HEK293 (cell line): ENCODE measurements around the gene RPS18.

Source experiments
- CTCF ChIA-PET: fragments of 350-600 bp; formaldehyde crosslinking; extraction: SDS; loops from one replicate; lab custom pipeline; 2021; ENCODE audit warnings: antibody characterized with exemption; lab: Yijun Ruan, JAX
- POLR2A ChIA-PET: fragments of 300-600 bp; formaldehyde crosslinking; extraction: SDS; loops from one replicate; lab custom pipeline; 2020; ENCODE audit warnings: antibody characterized with exemption, inconsistent platforms; lab: Yijun Ruan, JAX
- H3K27ac ChIP-seq: fragments of 200-500 bp; sonication (Bioruptor generic); 2 replicates; pipeline ENCODE4 v1.5.1; 2014; ENCODE audit warnings: low read depth, low read length, control low read depth, inconsistent platforms; ENCODE audit errors: extremely low read depth
- H3K36me3 ChIP-seq, 2 experiments: fragments of 200-500 bp in 1 of 2; sonication (Bioruptor generic) in 1 of 2; 1 replicate in 1 of 2; 2 replicates in 1 of 2; pipeline ENCODE4 v1.5.1; 2014 to 2017; ENCODE audit warnings: inconsistent platforms in 2 of 2, low read length in 2 of 2; ENCODE audit not compliant: control insufficient read depth in 2 of 2, insufficient read depth in 1 of 2
- H3K4me1 ChIP-seq: fragments of 200-500 bp; sonication (Bioruptor generic); 2 replicates; pipeline ENCODE4 v1.5.1; 2014; ENCODE audit warnings: mild to moderate bottlenecking, low read length, inconsistent platforms; ENCODE audit not compliant: control insufficient read depth, insufficient read depth
- H3K4me3 ChIP-seq: 2 replicates; pipeline ENCODE4 v1.5.1; 2011; ENCODE audit warnings: low read depth, mild to moderate bottlenecking, control low read depth, low read length, moderate library complexity
- H3K9me3 ChIP-seq: fragments of 200-500 bp; sonication (Bioruptor generic); 2 replicates; pipeline ENCODE4 v1.5.1; 2014; ENCODE audit warnings: low read depth, low read length, inconsistent platforms; ENCODE audit not compliant: control insufficient read depth, insufficient read depth
- BCL11A ChIP-seq: fragments of 450-650 bp; formaldehyde crosslinking; IDR thresholded peaks from 2 replicates; pipeline ENCODE4 v1.5.1; 2016; ENCODE audit warnings: low read depth, missing biosample characterization, missing genetic modification characterization
- EGR2 ChIP-seq: fragments of 450-650 bp; formaldehyde crosslinking; IDR thresholded peaks from 2 replicates; pipeline ENCODE4 v1.5.1; 2016; ENCODE audit warnings: low read depth, missing biosample characterization, missing genetic modification characterization
- FEZF1 ChIP-seq: fragments of 450-650 bp; formaldehyde crosslinking; IDR thresholded peaks from 2 replicates; pipeline ENCODE4 v1.5.1; 2016; ENCODE audit warnings: missing biosample characterization, missing genetic modification characterization
- GLI2 ChIP-seq: fragments of 450-650 bp; formaldehyde crosslinking; IDR thresholded peaks from 2 replicates; pipeline ENCODE4; 2017; ENCODE audit warnings: missing biosample characterization, missing genetic modification characterization, low read depth, borderline replicate concordance
- GLIS1 ChIP-seq: fragments of 450-650 bp; formaldehyde crosslinking; IDR thresholded peaks from 2 replicates; pipeline ENCODE4 v1.5.1; 2016; ENCODE audit warnings: missing biosample characterization, missing genetic modification characterization
- KLF9 ChIP-seq: fragments of 450-650 bp; formaldehyde crosslinking; IDR thresholded peaks from 2 replicates; pipeline ENCODE4 v1.5.1; 2016; ENCODE audit warnings: missing biosample characterization, missing genetic modification characterization, low read depth
- OVOL3 ChIP-seq: fragments of 450-650 bp; formaldehyde crosslinking; IDR thresholded peaks from 2 replicates; pipeline ENCODE4 v1.5.1; 2016; ENCODE audit warnings: missing biosample characterization, missing genetic modification characterization
- ZFHX2 ChIP-seq: fragments of 450-650 bp; formaldehyde crosslinking; conservative IDR thresholded peaks from 2 replicates; pipeline ENCODE4 v1.5.1; 2016; ENCODE audit warnings: missing biosample characterization, missing genetic modification characterization
- ZIC2 ChIP-seq: fragments of 450-650 bp; formaldehyde crosslinking; IDR thresholded peaks from 2 replicates; pipeline ENCODE4 v1.5.1; 2016; ENCODE audit warnings: missing biosample characterization, missing genetic modification characterization
- ZNF132 ChIP-seq: fragments of 450-650 bp; formaldehyde crosslinking; IDR thresholded peaks from 2 replicates; pipeline ENCODE4 v1.5.1; 2017; ENCODE audit warnings: missing biosample characterization, missing genetic modification characterization, borderline replicate concordance
- ZNF133 ChIP-seq: fragments of 450-650 bp; formaldehyde crosslinking; IDR thresholded peaks from 2 replicates; pipeline ENCODE4 v1.5.1; 2016; ENCODE audit warnings: missing biosample characterization, missing genetic modification characterization
- ZNF157 ChIP-seq: fragments of 450-650 bp; formaldehyde crosslinking; IDR thresholded peaks from 2 replicates; pipeline ENCODE4 v1.5.1; 2016; ENCODE audit warnings: missing biosample characterization, missing genetic modification characterization
- ZNF175 ChIP-seq: fragments of 450-650 bp; formaldehyde crosslinking; IDR thresholded peaks from 2 replicates; pipeline ENCODE4 v1.5.1; 2016; ENCODE audit warnings: missing biosample characterization, missing genetic modification characterization
- ZNF202 ChIP-seq: fragments of 450-650 bp; formaldehyde crosslinking; IDR thresholded peaks from 2 replicates; pipeline ENCODE4 v1.5.1; 2016; ENCODE audit warnings: missing biosample characterization, missing genetic modification characterization, borderline replicate concordance
- ZNF23 ChIP-seq: fragments of 450-650 bp; formaldehyde crosslinking; IDR thresholded peaks from 2 replicates; pipeline ENCODE4 v1.5.1; 2016; ENCODE audit warnings: missing biosample characterization, missing genetic modification characterization, borderline replicate concordance
- ZNF266 ChIP-seq: fragments of 450-650 bp; formaldehyde crosslinking; IDR thresholded peaks from 2 replicates; pipeline ENCODE4 v1.5.1; 2016; ENCODE audit warnings: missing biosample characterization, missing genetic modification characterization, low read depth
- ZNF274 ChIP-seq, 2 experiments: fragments of 200-500 bp in 1 of 2; fragments of 450-650 bp in 1 of 2; sonication (Bioruptor generic) in 1 of 2; formaldehyde crosslinking in 1 of 2; IDR thresholded peaks; 2 replicates each; pipeline versions ENCODE4 v1.5.1 to v1.6.1; 2014 to 2016; ENCODE audit warnings: borderline replicate concordance in 1 of 2, inconsistent platforms in 1 of 2, low read length in 1 of 2, missing biosample characterization in 1 of 2, missing genetic modification characterization in 1 of 2
- ZNF335 ChIP-seq: fragments of 450-650 bp; formaldehyde crosslinking; conservative IDR thresholded peaks from 2 replicates; pipeline ENCODE4 v1.5.1; 2016; ENCODE audit warnings: missing biosample characterization, missing genetic modification characterization
- ZNF394 ChIP-seq: fragments of 450-650 bp; formaldehyde crosslinking; IDR thresholded peaks from 2 replicates; pipeline ENCODE4 v1.5.1; 2016; ENCODE audit warnings: missing biosample characterization, missing genetic modification characterization, mild to moderate bottlenecking, moderate library complexity, borderline replicate concordance
- ZNF423 ChIP-seq: fragments of 450-650 bp; formaldehyde crosslinking; IDR thresholded peaks from 2 replicates; pipeline ENCODE4 v1.5.1; 2016; ENCODE audit warnings: missing biosample characterization, missing genetic modification characterization
- ZNF548 ChIP-seq: fragments of 450-650 bp; formaldehyde crosslinking; IDR thresholded peaks from 2 replicates; pipeline ENCODE4 v1.5.1; 2016; ENCODE audit warnings: missing biosample characterization, missing genetic modification characterization
- ZNF585B ChIP-seq: fragments of 450-650 bp; formaldehyde crosslinking; IDR thresholded peaks from 2 replicates; pipeline ENCODE4 v1.5.1; 2016; ENCODE audit warnings: missing biosample characterization, missing genetic modification characterization
- ZNF596 ChIP-seq: fragments of 450-650 bp; IDR thresholded peaks from 2 replicates; pipeline ENCODE4 v1.5.0; 2018; ENCODE audit warnings: missing biosample characterization, mild to moderate bottlenecking, missing genetic modification characterization, moderate library complexity
- ZNF610 ChIP-seq: fragments of 450-650 bp; formaldehyde crosslinking; IDR thresholded peaks from 2 replicates; pipeline ENCODE4 v1.5.1; 2016; ENCODE audit warnings: missing biosample characterization, missing genetic modification characterization, borderline replicate concordance
- ZNF658 ChIP-seq: fragments of 450-650 bp; formaldehyde crosslinking; IDR thresholded peaks from 2 replicates; pipeline ENCODE4; 2016; ENCODE audit warnings: missing biosample characterization, missing genetic modification characterization
- ZNF768 ChIP-seq: fragments of 450-650 bp; formaldehyde crosslinking; IDR thresholded peaks from 2 replicates; pipeline ENCODE4 v1.5.1; 2018; ENCODE audit warnings: missing biosample characterization, mild to moderate bottlenecking, missing genetic modification characterization
- ZNF777 ChIP-seq: fragments of 450-650 bp; formaldehyde crosslinking; IDR thresholded peaks from 2 replicates; pipeline ENCODE4 v1.5.1; 2017; ENCODE audit warnings: missing biosample characterization, missing genetic modification characterization, borderline replicate concordance
- TF ChIP-seq, protein P1 (sequence below): fragments of 450-650 bp; formaldehyde crosslinking; IDR thresholded peaks from 2 replicates; pipeline ENCODE4 v1.5.1; 2016; ENCODE audit warnings: missing biosample characterization, missing genetic modification characterization
- TF ChIP-seq, protein P2 (sequence below): fragments of 450-650 bp; formaldehyde crosslinking; IDR thresholded peaks from 2 replicates; pipeline ENCODE4 v1.5.1; 2016; ENCODE audit warnings: missing biosample characterization, missing genetic modification characterization, borderline replicate concordance
- TF ChIP-seq, protein P3 (sequence below): fragments of 450-650 bp; formaldehyde crosslinking; IDR thresholded peaks from 2 replicates; pipeline ENCODE4 v1.5.1; 2016; ENCODE audit warnings: missing biosample characterization, missing genetic modification characterization
- TF ChIP-seq, protein P4 (sequence below): fragments of 450-650 bp; formaldehyde crosslinking; IDR thresholded peaks from 2 replicates; pipeline ENCODE4 v1.5.1; 2017; ENCODE audit warnings: missing biosample characterization, missing genetic modification characterization

RPS18 gene

DNA sequence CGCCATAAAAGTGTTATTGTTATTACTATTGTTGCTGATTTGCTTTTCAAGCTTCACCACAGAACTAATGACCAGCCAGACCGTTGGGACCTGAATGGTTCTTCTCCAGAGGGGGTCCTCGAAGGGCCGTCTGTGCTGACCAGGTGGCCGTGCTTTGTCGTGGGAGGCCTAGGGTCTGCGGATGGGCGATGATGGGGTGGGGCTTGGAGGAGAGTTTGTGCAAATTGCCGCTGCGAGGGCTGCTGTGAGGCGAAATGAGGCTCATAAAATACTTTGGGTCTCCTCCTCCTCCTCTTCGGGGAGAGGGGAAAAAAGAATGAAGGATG is 51.7 kb downstream of the RPS18 start (continued):
- 0 out of 2 replicates have a peak, but pooled peaks have one; percentile 3 for TF ChIP-seq KLF9
- TF ChIP-seq FEZF1 (tag by site-specific recombination), result peak; percentile 34; the same call in 1 of the 2 replicates
- TF ChIP-seq ZNF423 (tag by site-specific recombination), result 0 out of 2 replicates have a peak, but pooled peaks have one; percentile 32
- no peak for TF ChIP-seq OVOL3 (tag by site-specific recombination)
- peak; percentile 52 for TF ChIP-seq ZNF335
- TF ChIP-seq ZNF610 (tag by site-specific recombination), result no peak
- TF ChIP-seq ZNF175 (tag by site-specific recombination), result no peak
- TF ChIP-seq, protein P1, sequence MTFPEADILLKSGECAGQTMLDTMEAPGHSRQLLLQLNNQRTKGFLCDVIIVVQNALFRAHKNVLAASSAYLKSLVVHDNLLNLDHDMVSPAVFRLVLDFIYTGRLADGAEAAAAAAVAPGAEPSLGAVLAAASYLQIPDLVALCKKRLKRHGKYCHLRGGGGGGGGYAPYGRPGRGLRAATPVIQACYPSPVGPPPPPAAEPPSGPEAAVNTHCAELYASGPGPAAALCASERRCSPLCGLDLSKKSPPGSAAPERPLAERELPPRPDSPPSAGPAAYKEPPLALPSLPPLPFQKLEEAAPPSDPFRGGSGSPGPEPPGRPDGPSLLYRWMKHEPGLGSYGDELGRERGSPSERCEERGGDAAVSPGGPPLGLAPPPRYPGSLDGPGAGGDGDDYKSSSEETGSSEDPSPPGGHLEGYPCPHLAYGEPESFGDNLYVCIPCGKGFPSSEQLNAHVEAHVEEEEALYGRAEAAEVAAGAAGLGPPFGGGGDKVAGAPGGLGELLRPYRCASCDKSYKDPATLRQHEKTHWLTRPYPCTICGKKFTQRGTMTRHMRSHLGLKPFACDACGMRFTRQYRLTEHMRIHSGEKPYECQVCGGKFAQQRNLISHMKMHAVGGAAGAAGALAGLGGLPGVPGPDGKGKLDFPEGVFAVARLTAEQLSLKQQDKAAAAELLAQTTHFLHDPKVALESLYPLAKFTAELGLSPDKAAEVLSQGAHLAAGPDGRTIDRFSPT (tag by site-specific recombination), result no peak
- no peak for TF ChIP-seq ZNF23 (tag by site-specific recombination)
- peak; percentile 48 for TF ChIP-seq GLIS1 (tag by site-specific recombination)
- no peak for TF ChIP-seq ZNF394
- TF ChIP-seq ZFHX2, result 0 out of 2 replicates have a peak, but pooled peaks have one; percentile 38
- TF ChIP-seq ZNF548, result no peak
- no peak for TF ChIP-seq ZNF274 (IDR thresholded peaks at IDR 0.05; ENCODE audit: low read length)
- TF ChIP-seq ZNF274 (tag by site-specific recombination; IDR thresholded peaks at IDR 0.05; ENCODE audit: borderline replicate concordance), result no peak
- TF ChIP-seq ZNF133, result no peak
- no peak for TF ChIP-seq ZNF202
- peak; percentile 86; the same call in 1 of the 2 replicates for TF ChIP-seq ZNF777
- TF ChIP-seq, protein P2, sequence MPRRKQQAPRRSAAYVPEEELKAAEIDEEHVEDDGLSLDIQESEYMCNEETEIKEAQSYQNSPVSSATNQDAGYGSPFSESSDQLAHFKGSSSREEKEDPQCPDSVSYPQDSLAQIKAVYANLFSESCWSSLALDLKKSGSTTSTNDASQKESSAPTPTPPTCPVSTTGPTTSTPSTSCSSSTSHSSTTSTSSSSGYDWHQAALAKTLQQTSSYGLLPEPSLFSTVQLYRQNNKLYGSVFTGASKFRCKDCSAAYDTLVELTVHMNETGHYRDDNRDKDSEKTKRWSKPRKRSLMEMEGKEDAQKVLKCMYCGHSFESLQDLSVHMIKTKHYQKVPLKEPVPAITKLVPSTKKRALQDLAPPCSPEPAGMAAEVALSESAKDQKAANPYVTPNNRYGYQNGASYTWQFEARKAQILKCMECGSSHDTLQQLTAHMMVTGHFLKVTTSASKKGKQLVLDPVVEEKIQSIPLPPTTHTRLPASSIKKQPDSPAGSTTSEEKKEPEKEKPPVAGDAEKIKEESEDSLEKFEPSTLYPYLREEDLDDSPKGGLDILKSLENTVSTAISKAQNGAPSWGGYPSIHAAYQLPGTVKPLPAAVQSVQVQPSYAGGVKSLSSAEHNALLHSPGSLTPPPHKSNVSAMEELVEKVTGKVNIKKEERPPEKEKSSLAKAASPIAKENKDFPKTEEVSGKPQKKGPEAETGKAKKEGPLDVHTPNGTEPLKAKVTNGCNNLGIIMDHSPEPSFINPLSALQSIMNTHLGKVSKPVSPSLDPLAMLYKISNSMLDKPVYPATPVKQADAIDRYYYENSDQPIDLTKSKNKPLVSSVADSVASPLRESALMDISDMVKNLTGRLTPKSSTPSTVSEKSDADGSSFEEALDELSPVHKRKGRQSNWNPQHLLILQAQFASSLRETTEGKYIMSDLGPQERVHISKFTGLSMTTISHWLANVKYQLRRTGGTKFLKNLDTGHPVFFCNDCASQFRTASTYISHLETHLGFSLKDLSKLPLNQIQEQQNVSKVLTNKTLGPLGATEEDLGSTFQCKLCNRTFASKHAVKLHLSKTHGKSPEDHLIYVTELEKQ (tag by site-specific recombination), result no peak
- TF ChIP-seq ZNF157 (tag by site-specific recombination), result no peak
- TF ChIP-seq, protein P3, sequence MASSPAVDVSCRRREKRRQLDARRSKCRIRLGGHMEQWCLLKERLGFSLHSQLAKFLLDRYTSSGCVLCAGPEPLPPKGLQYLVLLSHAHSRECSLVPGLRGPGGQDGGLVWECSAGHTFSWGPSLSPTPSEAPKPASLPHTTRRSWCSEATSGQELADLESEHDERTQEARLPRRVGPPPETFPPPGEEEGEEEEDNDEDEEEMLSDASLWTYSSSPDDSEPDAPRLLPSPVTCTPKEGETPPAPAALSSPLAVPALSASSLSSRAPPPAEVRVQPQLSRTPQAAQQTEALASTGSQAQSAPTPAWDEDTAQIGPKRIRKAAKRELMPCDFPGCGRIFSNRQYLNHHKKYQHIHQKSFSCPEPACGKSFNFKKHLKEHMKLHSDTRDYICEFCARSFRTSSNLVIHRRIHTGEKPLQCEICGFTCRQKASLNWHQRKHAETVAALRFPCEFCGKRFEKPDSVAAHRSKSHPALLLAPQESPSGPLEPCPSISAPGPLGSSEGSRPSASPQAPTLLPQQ (tag by site-specific recombination), result 0 out of 2 replicates have a peak, but pooled peaks have one; percentile 4
- peak; percentile 8; the same call in 1 of the 2 replicates for TF ChIP-seq EGR2 (tag by site-specific recombination)

DNA sequence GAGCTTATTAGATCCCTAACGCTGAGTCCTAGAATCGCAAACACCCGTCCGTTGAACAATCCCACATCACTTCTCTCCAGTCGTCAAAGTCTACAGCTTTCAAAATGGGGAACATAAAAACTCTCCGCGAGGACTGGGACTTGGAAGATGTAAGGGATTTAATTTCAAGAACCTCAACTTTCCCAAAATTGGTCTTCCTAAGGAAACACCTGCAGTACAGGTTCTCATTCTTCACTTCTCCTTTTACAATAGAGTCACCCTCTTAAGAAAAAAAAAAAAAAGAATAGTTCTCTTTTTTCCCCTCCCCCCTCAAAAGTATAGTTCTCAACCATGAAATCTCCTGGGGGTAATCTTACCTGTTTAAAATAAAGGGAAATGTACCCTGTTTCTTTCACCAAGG is 52.2 kb downstream of the RPS18 start:
- POLR2A ChIA-PET, result interaction anchor here (1.1 to 1.7 kb wide), 2 partner anchors 11 to 130 kb away, joined by 6 to 9 read pairs; partner anchors contain the start of gene ZBTB9
- CTCF ChIA-PET, result interaction anchor here (1.0 to 1.5 kb wide), 3 partner anchors 12 to 66 kb away, joined by 3 to 5 read pairs (median 4); no protein-coding TSS in a partner anchor
- Histone ChIP-seq H3K36me3 (peaks cover 9 to 24% of the 10 kb centered on the region in 2 experiments), H3K9me3 (no peaks in the 10 kb centered on the region), H3K4me1 (peaks cover 15% of the 10 kb centered on the region), H3K27ac (no peak overlapping the region), H3K4me3 (no peak overlapping the region)
- TF ChIP-seq ZNF658 (tag by site-specific recombination) (no peak), BCL11A (tag by site-specific recombination) (no peak), ZIC2 (tag by site-specific recombination) (no peak), ZNF768 (tag by site-specific recombination) (no peak), GLI2 (no peak), ZNF596 (tag by site-specific recombination) (no peak), ZNF132 (no peak), ZNF266 (tag by site-specific recombination) (no peak), ZNF585B (tag by site-specific recombination) (no peak)
- TF ChIP-seq, protein P4, sequence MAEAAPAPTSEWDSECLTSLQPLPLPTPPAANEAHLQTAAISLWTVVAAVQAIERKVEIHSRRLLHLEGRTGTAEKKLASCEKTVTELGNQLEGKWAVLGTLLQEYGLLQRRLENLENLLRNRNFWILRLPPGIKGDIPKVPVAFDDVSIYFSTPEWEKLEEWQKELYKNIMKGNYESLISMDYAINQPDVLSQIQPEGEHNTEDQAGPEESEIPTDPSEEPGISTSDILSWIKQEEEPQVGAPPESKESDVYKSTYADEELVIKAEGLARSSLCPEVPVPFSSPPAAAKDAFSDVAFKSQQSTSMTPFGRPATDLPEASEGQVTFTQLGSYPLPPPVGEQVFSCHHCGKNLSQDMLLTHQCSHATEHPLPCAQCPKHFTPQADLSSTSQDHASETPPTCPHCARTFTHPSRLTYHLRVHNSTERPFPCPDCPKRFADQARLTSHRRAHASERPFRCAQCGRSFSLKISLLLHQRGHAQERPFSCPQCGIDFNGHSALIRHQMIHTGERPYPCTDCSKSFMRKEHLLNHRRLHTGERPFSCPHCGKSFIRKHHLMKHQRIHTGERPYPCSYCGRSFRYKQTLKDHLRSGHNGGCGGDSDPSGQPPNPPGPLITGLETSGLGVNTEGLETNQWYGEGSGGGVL (tag by site-specific recombination), result no peak
